GM12891 (cell line): ENCODE results near the gene DDX25.

Experiments
- PAX5 ChIP-seq: IDR thresholded peaks from 2 replicates; pipeline ENCODE4 v1.6.1; 2011; ENCODE audit warnings: low read length, moderate library complexity, mild to moderate bottlenecking; ENCODE audit not compliant: insufficient read depth, severe bottlenecking
- POLR2A ChIP-seq: IDR thresholded peaks from 2 replicates; pipeline ENCODE4 v1.6.1; 2011; ENCODE audit warnings: low read depth, low read length, control low read depth
- POLR2AphosphoS5 ChIP-seq: IDR thresholded peaks from 2 replicates; pipeline ENCODE4 v1.6.1; 2011; ENCODE audit warnings: low read depth, low read length, control low read depth
- POU2F2 ChIP-seq: IDR thresholded peaks from 2 replicates; pipeline ENCODE4 v1.6.1; 2011; ENCODE audit warnings: low read depth, mild to moderate bottlenecking, control low read depth, low read length, moderate library complexity
- SPI1 ChIP-seq: IDR thresholded peaks from 2 replicates; pipeline ENCODE4 v1.6.1; 2011; ENCODE audit warnings: low read depth, low read length, control low read depth
- TAF1 ChIP-seq: IDR thresholded peaks from 2 replicates; pipeline ENCODE4 v1.6.1; 2011; ENCODE audit warnings: low read depth, low read length, control low read depth

GRCh38 chr11:125953401-125953935, 49.2 kb downstream of the DDX25 start:
- no peak for TF ChIP-seq POLR2AphosphoS5
- no peak for TF ChIP-seq POLR2A
- TF ChIP-seq TAF1: no peak
- no peak for TF ChIP-seq SPI1
- no peak for TF ChIP-seq POU2F2
- TF ChIP-seq PAX5: no peak
